ENCODE data around the gene FLNC. TPM values are rescaled to one million over a fixed set of nuclear protein-coding genes. Genes with fewer than 3 reads are reported as not detected.

FLNC gene
- total RNA-seq, 1 donor from 2014 or later = 16.2 TPM

Other genes with a start within 250 kb of the FLNC start
- 10.2 TPM for gene GARIN1A, start 158.1 kb upstream of the FLNC start, total RNA-seq
- 169 TPM for gene CALU, start 91.0 kb upstream of the FLNC start, total RNA-seq
- not detected for gene OPN1SW, start 54.6 kb upstream of the FLNC start, total RNA-seq
- gene CCDC136, start 38.4 kb upstream of the FLNC start, total RNA-seq = 6.8 TPM
- 160 TPM for gene ATP6V1F, start 32.5 kb downstream of the FLNC start, total RNA-seq
- gene KCP, start 80.3 kb downstream of the FLNC start, total RNA-seq = 5.1 TPM
- 17.3 TPM for gene IRF5, start 107.5 kb downstream of the FLNC start, total RNA-seq
- gene TNPO3, start 224.7 kb downstream of the FLNC start, total RNA-seq = 34.7 TPM

All from mesenteric fat pad (tissue), 1 donor.